ENCODE data around the gene RPS6KA2.

The RPS6KA2 gene

DNA sequence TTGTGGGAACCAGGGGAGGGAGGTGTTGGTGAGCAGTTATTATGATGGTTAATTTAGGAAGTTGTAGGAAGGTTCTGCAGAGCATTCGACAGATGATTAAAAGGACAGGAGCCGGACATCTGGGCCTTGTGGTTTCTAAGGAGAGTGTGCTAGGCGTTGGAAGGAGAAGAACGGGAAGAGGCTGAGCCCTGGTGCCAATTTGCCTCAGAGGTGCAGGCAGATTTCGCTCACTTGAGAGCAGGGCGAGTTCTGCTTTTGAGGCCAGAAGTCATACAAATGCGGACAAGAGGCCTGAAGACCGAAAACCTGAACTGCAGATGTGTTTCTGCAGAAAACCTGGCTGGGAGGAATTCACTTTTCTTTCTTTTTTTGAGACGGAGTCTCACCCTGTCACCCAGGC is 30.5 kb upstream of the RPS6KA2 start:
- no peak for TF ChIP-seq CTCF (IDR thresholded peaks at IDR 0.05; ENCODE audit: low read depth, low read length)
- no peak for DNase-seq (ENCODE audit: low read depth in 2 of 2)
- no peak overlapping the region for H3K4me3 ChIP-seq (replicated peaks in 1 of 2; ENCODE audit: low read depth in 2 of 2, low read length in 2 of 2)

- H3K4me3 ChIP-seq (replicated peaks in 1 of 2; ENCODE audit: low read depth in 2 of 2, low read length in 2 of 2) = no peak overlapping the region
- TF ChIP-seq CTCF (IDR thresholded peaks at IDR 0.05; ENCODE audit: low read depth, low read length) = no peak
- DNase-seq (ENCODE audit: low read depth in 2 of 2) = peak in 1 of 2 donors; percentile 47
Observed at GRCh38 chr6:166656230-166657151, 29.4 kb upstream of the RPS6KA2 start.

DNA sequence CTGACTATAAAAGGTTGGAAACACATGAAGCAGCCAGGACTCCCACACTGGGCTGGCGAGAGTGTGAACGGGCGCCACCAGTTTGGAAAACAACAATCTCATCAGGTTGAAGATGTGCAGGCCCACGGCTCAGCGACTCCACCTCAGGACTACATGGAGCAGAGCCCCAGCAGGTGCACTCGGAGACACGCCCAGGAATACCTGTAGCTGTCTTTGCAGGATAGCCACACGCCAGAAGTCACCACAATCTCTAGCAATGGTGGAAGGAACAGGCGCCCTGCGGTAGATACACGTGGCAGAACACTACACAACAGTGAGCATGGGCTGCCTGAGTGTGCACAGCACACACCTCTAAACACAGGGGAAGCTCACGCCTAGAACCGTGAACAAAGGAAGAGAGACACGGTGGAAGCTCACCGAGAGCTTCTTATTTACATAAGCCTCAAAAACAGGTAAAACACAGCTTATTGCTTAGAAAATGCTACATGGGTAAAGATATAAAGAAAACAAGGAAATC is 28.7 kb upstream of the RPS6KA2 start:
- TF ChIP-seq CTCF (IDR thresholded peaks at IDR 0.05; ENCODE audit: low read depth, low read length) = no peak
- no peak for DNase-seq (ENCODE audit: low read depth in 2 of 2)
- H3K4me3 ChIP-seq (replicated peaks in 1 of 2; ENCODE audit: low read depth in 2 of 2, low read length in 2 of 2) = no peak overlapping the region

DNA sequence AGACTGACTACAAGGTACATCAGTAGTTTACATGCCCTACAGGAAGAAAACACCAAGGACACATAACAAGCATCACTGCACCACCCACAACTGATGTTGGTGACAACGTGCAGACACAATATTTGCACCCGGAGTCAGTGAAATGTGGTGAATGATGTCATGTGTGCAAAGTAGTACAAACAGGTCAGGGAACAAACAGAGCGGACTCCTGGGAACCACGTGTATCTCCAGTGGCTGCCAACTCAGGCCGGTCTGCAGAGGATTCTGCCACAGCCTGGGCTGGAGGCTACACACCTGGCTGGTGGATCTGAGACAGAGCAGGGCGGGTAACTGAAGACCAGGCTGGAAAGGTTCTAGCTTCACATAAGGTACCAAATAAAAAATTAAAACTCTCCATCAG is 28.2 kb upstream of the RPS6KA2 start:
- DNase-seq (ENCODE audit: low read depth in 2 of 2) = no peak
- no peak overlapping the region for H3K4me3 ChIP-seq (replicated peaks in 1 of 2; ENCODE audit: low read depth in 2 of 2, low read length in 2 of 2)
- no peak for TF ChIP-seq CTCF (IDR thresholded peaks at IDR 0.05; ENCODE audit: low read depth, low read length)

DNA sequence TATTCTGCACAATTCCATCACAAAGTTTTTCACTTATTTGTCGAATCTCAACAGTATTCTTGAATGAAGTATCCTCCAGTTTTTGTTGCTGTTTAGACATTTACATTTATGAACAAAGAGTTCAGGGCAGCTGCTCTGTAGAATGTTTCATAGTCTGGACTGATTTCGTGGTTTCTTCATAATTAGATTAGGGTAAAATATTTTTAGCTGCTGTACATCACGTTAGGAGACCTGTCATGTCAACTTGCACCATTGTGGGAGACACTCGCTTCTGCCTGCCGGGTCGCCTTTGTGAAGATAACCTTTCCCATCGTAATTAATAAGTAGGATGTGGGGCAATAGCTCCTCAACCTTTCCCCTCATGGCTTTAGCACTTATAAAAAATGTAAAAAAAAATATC is 27.5 kb upstream of the RPS6KA2 start:
- no peak overlapping the region for H3K4me3 ChIP-seq (replicated peaks in 1 of 2; ENCODE audit: low read depth in 2 of 2, low read length in 2 of 2)
- no peak for DNase-seq (ENCODE audit: low read depth in 2 of 2)
- TF ChIP-seq CTCF (IDR thresholded peaks at IDR 0.05; ENCODE audit: low read depth, low read length) = no peak

- H3K4me3 ChIP-seq (replicated peaks in 1 of 2; ENCODE audit: low read depth in 2 of 2, low read length in 2 of 2) = no peak overlapping the region
- no peak for DNase-seq (ENCODE audit: low read depth in 2 of 2)
- TF ChIP-seq CTCF (IDR thresholded peaks at IDR 0.05; ENCODE audit: low read depth, low read length) = no peak
Observed at GRCh38 chr6:166653639-166653941, 26.5 kb upstream of the RPS6KA2 start.
